ENCODE data around the gene PLCH1.

The PLCH1 gene

GRCh38 chr3:155746703-155747102, 1.8 kb upstream of the PLCH1 start:
- Histone ChIP-seq H3F3A (ENCODE audit: insufficient read depth, low read length) (no peaks in the 10 kb centered on the region), H2AFZ (ENCODE audit: low read length) (no peak overlapping the region), H3K27me3 (ENCODE audit: insufficient read depth, low read length) (peaks cover 9% of the 10 kb centered on the region; the same call in 1 of the 2 replicates), H3K4me1 (ENCODE audit: insufficient read depth, low read length, severe bottlenecking) (peaks cover 26% of the 10 kb centered on the region), H3K9ac (ENCODE audit: low read length) (no peak overlapping the region), H3K4me3 (ENCODE audit: low read depth, low read length, poor library complexity, severe bottlenecking) (no peak overlapping the region), H3K9me2 (ENCODE audit: low read depth, low read length) (no peaks in the 10 kb centered on the region), H4K20me1 (ENCODE audit: insufficient read depth, low read length) (no peaks in the 10 kb centered on the region), H3K36me3 (ENCODE audit: insufficient read depth, low read length) (no peaks in the 10 kb centered on the region), H3K9me3 (ENCODE audit: low read length) (no peaks in the 10 kb centered on the region), H3K27ac (ENCODE audit: low read depth, low read length, poor library complexity, severe bottlenecking) (no peak overlapping the region), H3K4me2 (ENCODE audit: low read length) (no peak overlapping the region), H3K79me2 (ENCODE audit: insufficient read depth, low read length) (no peaks in the 10 kb centered on the region)
- TF ChIP-seq CTCF (IDR thresholded peaks at IDR 0.05; ENCODE audit: low read length) (no peak), EZH2 (IDR thresholded peaks at IDR 0.05; ENCODE audit: borderline replicate concordance, low read length) (no peak)

DNA sequence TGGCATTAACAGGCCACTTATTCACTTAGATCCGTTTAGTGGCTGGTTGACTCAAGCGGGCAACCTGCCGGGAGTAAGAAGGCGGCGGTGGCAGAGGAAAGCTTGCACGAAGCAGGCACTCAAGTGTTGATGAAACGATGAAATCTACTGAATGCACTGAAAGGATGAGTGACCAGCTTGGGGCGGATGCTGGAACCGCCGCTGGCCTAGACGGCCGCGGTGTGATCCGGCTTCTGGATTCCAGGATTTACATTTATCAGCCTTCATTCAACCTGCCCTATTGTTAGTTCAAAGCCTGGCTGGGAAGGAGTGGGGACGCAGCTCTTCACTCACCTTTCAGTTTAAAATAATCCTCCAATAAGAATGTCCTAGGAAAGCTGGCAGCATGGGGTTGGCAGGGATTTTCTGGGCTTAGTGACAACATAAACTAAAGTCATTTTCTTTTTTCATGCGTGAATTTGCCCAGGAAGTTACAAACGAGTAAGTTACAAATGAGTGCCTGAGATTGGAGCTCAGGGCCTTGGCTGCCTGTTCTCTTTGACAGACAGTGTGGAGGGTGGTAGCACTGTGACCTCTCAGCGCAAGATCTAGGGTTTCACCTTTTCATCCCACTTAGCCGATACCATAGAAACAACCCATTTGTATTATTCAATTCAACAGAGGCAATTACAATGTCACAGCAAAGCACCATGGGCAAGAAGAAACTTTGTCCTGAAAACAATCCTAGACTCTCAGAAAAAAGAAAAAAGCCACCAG, 1.1 kb upstream of the PLCH1 start:
- H3K79me2 ChIP-seq (ENCODE audit: insufficient read depth, low read length): no peaks in the 10 kb centered on the region
- no peaks in the 10 kb centered on the region for H3F3A ChIP-seq (ENCODE audit: insufficient read depth, low read length)
- TF ChIP-seq EZH2 (IDR thresholded peaks at IDR 0.05; ENCODE audit: borderline replicate concordance, low read length): no peak
- peaks cover 26% of the 10 kb centered on the region for H3K4me1 ChIP-seq (ENCODE audit: insufficient read depth, low read length, severe bottlenecking)
- H3K4me2 ChIP-seq (ENCODE audit: low read length): peak overlapping the region; percentile 87; the same call in 1 of the 2 replicates
- no peaks in the 10 kb centered on the region for H4K20me1 ChIP-seq (ENCODE audit: insufficient read depth, low read length)
- peaks cover 9% of the 10 kb centered on the region; the same call in 1 of the 2 replicates for H3K27me3 ChIP-seq (ENCODE audit: insufficient read depth, low read length)
- H2AFZ ChIP-seq (ENCODE audit: low read length): no peak overlapping the region
- H3K27ac ChIP-seq (ENCODE audit: low read depth, low read length, poor library complexity, severe bottlenecking): no peak overlapping the region
- H3K4me3 ChIP-seq (ENCODE audit: low read depth, low read length, poor library complexity, severe bottlenecking): no peak overlapping the region
- H3K9me3 ChIP-seq (ENCODE audit: low read length): no peaks in the 10 kb centered on the region
- no peaks in the 10 kb centered on the region for H3K36me3 ChIP-seq (ENCODE audit: insufficient read depth, low read length)
- no peak overlapping the region for H3K9ac ChIP-seq (ENCODE audit: low read length)
- no peaks in the 10 kb centered on the region for H3K9me2 ChIP-seq (ENCODE audit: low read depth, low read length)

- Histone ChIP-seq H3K9me2 (ENCODE audit: low read depth, low read length) (no peaks in the 10 kb centered on the region), H3K4me2 (ENCODE audit: low read length) (peak overlapping the region; percentile 87), H3K79me2 (ENCODE audit: insufficient read depth, low read length) (no peaks in the 10 kb centered on the region), H2AFZ (ENCODE audit: low read length) (peak overlapping the region; percentile 51; the same call in 1 of the 2 replicates), H3K9ac (ENCODE audit: low read length) (peak overlapping the region; percentile 63), H3K27ac (ENCODE audit: low read depth, low read length, poor library complexity, severe bottlenecking) (no peak overlapping the region), H3K9me3 (ENCODE audit: low read length) (no peaks in the 10 kb centered on the region), H3K4me3 (ENCODE audit: low read depth, low read length, poor library complexity, severe bottlenecking) (peak overlapping the region; percentile 72), H3F3A (ENCODE audit: insufficient read depth, low read length) (no peaks in the 10 kb centered on the region), H3K4me1 (ENCODE audit: insufficient read depth, low read length, severe bottlenecking) (peaks cover 26% of the 10 kb centered on the region), H3K36me3 (ENCODE audit: insufficient read depth, low read length) (no peaks in the 10 kb centered on the region), H3K27me3 (ENCODE audit: insufficient read depth, low read length) (peaks cover 9% of the 10 kb centered on the region; the same call in 1 of the 2 replicates), H4K20me1 (ENCODE audit: insufficient read depth, low read length) (no peaks in the 10 kb centered on the region)
- TF ChIP-seq EZH2 (IDR thresholded peaks at IDR 0.05; ENCODE audit: borderline replicate concordance, low read length): no peak
- TF ChIP-seq CTCF (IDR thresholded peaks at IDR 0.05; ENCODE audit: low read length): no peak
Observed at GRCh38 chr3:155744010-155744625, 753 bp downstream of the PLCH1 start.
